Hepatocyte (in vitro differentiated cells): ENCODE results near the gene D2HGDH. TPM values are rescaled to one million over a fixed set of nuclear protein-coding genes. Genes with fewer than 3 reads are reported as not detected.

Source experiments
- DNase-seq: peaks from one replicate; pipeline ENCODE4 v3.0.0-alpha.2; 2016; ENCODE audit warnings: low spot score
- H2AFZ ChIP-seq: fragments of 200-600 bp; sonication (generic); 2 replicates; pipeline ENCODE4 v1.6.0; 2016; ENCODE audit warnings: antibody characterized with exemption, mild to moderate bottlenecking
- H3K27ac ChIP-seq: fragments of 200-600 bp; sonication (generic); 2 replicates; pipeline ENCODE4 v1.5.1; 2016; ENCODE audit warnings: mild to moderate bottlenecking
- H3K27me3 ChIP-seq: fragments of 200-600 bp; sonication (generic); 2 replicates; pipeline ENCODE4 v1.6.1; 2016
- H3K36me3 ChIP-seq: fragments of 200-600 bp; sonication (generic); replicated peaks from 2 replicates; pipeline ENCODE4 v1.5.1; 2016; ENCODE audit warnings: low read depth; ENCODE audit not compliant: insufficient read depth
- H3K4me1 ChIP-seq: fragments of 200-600 bp; sonication (generic); 2 replicates; pipeline ENCODE4 v1.5.1; 2016; ENCODE audit warnings: mild to moderate bottlenecking, moderate library complexity; ENCODE audit not compliant: insufficient read depth
- H3K4me2 ChIP-seq: fragments of 200-600 bp; sonication (generic); 2 replicates; pipeline ENCODE4 v1.6.0; 2016
- H3K4me3 ChIP-seq: fragments of 200-600 bp; sonication (generic); 2 replicates; pipeline ENCODE4 v1.5.1; 2016; ENCODE audit warnings: mild to moderate bottlenecking
- H3K79me2 ChIP-seq: fragments of 200-600 bp; sonication (generic); 2 replicates; pipeline ENCODE4 v1.6.0; 2017; ENCODE audit warnings: mild to moderate bottlenecking
- H3K9me2 ChIP-seq: fragments of 200-600 bp; sonication (generic); replicated peaks from 2 replicates; pipeline ENCODE4 v1.6.0; 2017; ENCODE audit warnings: mild to moderate bottlenecking; ENCODE audit not compliant: insufficient read depth
- H3K9me3 ChIP-seq: fragments of 200-600 bp; sonication (generic); 2 replicates; pipeline ENCODE4 v1.5.1; 2016; ENCODE audit warnings: low read depth, mild to moderate bottlenecking
- H4K20me1 ChIP-seq: fragments of 200-600 bp; sonication (generic); 2 replicates; pipeline ENCODE4 v1.6.0; 2016; ENCODE audit warnings: mild to moderate bottlenecking; ENCODE audit not compliant: insufficient read depth, poor library complexity, severe bottlenecking
- EZH2 ChIP-seq: fragments of 200-600 bp; sonication (generic); IDR thresholded peaks from 2 replicates; pipeline ENCODE4 v1.6.1; 2016; ENCODE audit warnings: antibody characterized with exemption, mild to moderate bottlenecking, borderline replicate concordance
- EZH2phosphoT487 ChIP-seq: fragments of 200-600 bp; sonication (generic); IDR thresholded peaks from one replicate; pipeline ENCODE4 v1.6.1; 2018; ENCODE audit warnings: antibody characterized with exemption, mild to moderate bottlenecking, low read depth, moderate library complexity; ENCODE audit not compliant: unreplicated experiment, severe bottlenecking
- WGBS: methylation state at CpG from one replicate; pipeline ENCODE4 v1.1.6; 2016; ENCODE audit warnings: low lambda C conversion rate; ENCODE audit errors: missing lambda C conversion rate; 5-methylcytosine and 5-hydroxymethylcytosine counted together
- polyA plus RNA-seq: library from polyadenylated mRNA; unstranded; fragments of >200 nt; fragmentation: Nextera tagmentation; extraction: Ambion mirVana; gene quantifications from 2 replicates; pipeline ENCODE4 v1.2.1, GENCODE V29; 2016
- total RNA-seq: library from RNA; depleted of rRNA; stranded (reverse); fragments of >200 nt; gene quantifications from 2 replicates; pipeline ENCODE4 v1.2.3, GENCODE V29; 2014
- TF ChIP-seq, protein P1 (sequence below): fragments of 200-600 bp; sonication (generic); IDR thresholded peaks from 2 replicates; pipeline ENCODE4 v1.5.1; 2016; ENCODE audit warnings: antibody characterized with exemption, mild to moderate bottlenecking; ENCODE audit not compliant: poor library complexity

D2HGDH gene
- total and polyA plus RNA-seq, 2 experiments from 2014 or later = 12.9 to 41.2 TPM

DNA sequence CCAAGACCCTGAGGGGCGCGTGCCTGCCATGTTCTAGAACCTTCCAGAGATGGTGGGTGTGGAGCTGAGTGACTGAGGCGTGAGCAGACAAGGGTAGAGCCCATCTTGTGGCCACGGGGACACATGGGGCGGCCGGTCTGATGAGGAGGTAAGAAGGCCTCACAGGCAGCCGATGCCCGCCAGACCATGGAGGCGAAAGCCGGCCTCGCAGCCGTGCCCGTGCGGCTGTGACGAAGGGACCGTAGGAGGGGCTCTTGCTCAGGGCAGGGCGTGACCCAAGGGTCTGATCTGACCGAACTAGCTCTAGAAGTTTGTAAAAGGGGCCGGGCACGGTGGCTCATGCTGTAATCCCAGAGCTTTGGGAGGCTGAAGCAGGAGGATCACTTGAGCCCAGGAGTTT lies 19.6 kb downstream of the D2HGDH start:
- no peak for TF ChIP-seq EZH2
- no peak for TF ChIP-seq EZH2phosphoT487
- TF ChIP-seq, protein P1, sequence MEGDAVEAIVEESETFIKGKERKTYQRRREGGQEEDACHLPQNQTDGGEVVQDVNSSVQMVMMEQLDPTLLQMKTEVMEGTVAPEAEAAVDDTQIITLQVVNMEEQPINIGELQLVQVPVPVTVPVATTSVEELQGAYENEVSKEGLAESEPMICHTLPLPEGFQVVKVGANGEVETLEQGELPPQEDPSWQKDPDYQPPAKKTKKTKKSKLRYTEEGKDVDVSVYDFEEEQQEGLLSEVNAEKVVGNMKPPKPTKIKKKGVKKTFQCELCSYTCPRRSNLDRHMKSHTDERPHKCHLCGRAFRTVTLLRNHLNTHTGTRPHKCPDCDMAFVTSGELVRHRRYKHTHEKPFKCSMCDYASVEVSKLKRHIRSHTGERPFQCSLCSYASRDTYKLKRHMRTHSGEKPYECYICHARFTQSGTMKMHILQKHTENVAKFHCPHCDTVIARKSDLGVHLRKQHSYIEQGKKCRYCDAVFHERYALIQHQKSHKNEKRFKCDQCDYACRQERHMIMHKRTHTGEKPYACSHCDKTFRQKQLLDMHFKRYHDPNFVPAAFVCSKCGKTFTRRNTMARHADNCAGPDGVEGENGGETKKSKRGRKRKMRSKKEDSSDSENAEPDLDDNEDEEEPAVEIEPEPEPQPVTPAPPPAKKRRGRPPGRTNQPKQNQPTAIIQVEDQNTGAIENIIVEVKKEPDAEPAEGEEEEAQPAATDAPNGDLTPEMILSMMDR = no peak
- Histone ChIP-seq H3K9me3 (no peaks in the 10 kb centered on the region), H3K79me2 (no peaks in the 10 kb centered on the region), H3K4me3 (no peak overlapping the region), H3K27me3 (no peaks in the 10 kb centered on the region), H3K27ac (no peak overlapping the region), H3K4me1 (no peaks in the 10 kb centered on the region), H4K20me1 (no peaks in the 10 kb centered on the region), H2AFZ (no peak overlapping the region), H3K9me2 (no peaks in the 10 kb centered on the region), H3K36me3 (no peaks in the 10 kb centered on the region), H3K4me2 (no peak overlapping the region)
- 96% methylated on average over 20 of the region's 20 CpGs for WGBS
- DNase-seq = no peak

DNA sequence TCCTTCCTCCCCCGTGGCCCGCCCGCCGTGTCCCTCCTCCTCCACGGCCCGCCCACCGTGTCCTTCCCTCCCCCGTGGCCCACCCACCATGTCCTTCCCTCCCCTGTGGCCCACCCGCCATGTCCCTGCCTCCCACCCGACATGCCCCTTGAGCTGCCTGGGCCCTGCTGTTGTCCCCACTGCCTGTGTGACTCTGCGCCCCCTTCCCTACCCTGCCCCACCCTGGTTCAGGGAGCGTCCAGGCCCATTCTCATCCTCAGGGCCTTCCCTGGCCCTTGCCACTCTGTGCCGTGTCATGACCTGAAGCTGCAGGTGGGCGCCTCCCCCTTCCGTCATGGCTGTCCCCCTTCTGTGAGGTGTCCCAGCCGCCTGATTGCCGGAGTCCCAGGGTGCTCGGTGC lies 20.7 kb downstream of the D2HGDH start:
- Histone ChIP-seq H3K9me2 (no peaks in the 10 kb centered on the region), H3K27me3 (no peaks in the 10 kb centered on the region), H3K4me1 (no peaks in the 10 kb centered on the region), H3K36me3 (no peaks in the 10 kb centered on the region), H4K20me1 (no peaks in the 10 kb centered on the region), H3K9me3 (no peaks in the 10 kb centered on the region), H2AFZ (no peak overlapping the region), H3K27ac (no peak overlapping the region), H3K4me3 (no peak overlapping the region), H3K4me2 (no peak overlapping the region), H3K79me2 (no peaks in the 10 kb centered on the region)
- TF ChIP-seq EZH2phosphoT487 (no peak), EZH2 (no peak)
- TF ChIP-seq, protein P1 = no peak
- no peak for DNase-seq
- WGBS = 92% methylated on average over 7 of the region's 18 CpGs

DNA sequence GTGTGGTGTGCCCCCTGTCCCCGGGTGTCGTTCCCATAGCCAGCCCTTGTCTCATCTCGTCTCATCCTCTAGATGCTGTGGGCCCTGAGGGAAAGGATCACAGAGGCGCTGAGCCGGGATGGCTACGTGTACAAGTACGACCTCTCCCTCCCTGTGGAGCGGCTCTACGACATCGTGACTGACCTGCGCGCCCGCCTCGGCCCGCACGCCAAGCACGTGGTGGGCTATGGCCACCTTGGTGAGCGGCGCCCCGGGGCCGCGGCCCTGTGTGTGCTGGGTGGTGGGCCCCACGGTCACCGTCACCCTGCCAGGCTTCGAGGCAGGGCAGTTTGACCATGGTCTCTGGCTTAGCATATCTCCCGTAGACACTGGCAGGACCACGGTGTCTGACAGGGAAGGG lies 21.3 kb downstream of the D2HGDH start:
- Histone ChIP-seq H4K20me1 (no peaks in the 10 kb centered on the region), H3K4me1 (no peaks in the 10 kb centered on the region), H3K9me3 (no peaks in the 10 kb centered on the region), H2AFZ (no peak overlapping the region), H3K4me2 (no peak overlapping the region), H3K79me2 (no peaks in the 10 kb centered on the region), H3K27me3 (no peaks in the 10 kb centered on the region), H3K36me3 (no peaks in the 10 kb centered on the region), H3K27ac (no peak overlapping the region), H3K4me3 (no peak overlapping the region), H3K9me2 (no peaks in the 10 kb centered on the region)
- 97% methylated on average over 27 of the region's 27 CpGs for WGBS
- TF ChIP-seq EZH2phosphoT487 (no peak), EZH2 (no peak)
- TF ChIP-seq, protein P1 = no peak
- DNase-seq = no peak
